Muscle of back (tissue), 11 donors: Measurements from ENCODE around the gene PHF20. TPM values are rescaled to one million over a fixed set of nuclear protein-coding genes. Genes with fewer than 3 reads are reported as not detected.
"Not testable (repeated sequence)": the region's sequence is repeated elsewhere in the genome, so short reads cannot be mapped to it uniquely, and the experiment has no call there.

ENCODE experiments used
- DNase-seq, 3 donors: peaks; one replicate each; pipeline versions ENCODE4 v3.0.0 to v3.0.0-alpha.2; 2013
- polyA plus RNA-seq, 10 donors: library from polyadenylated mRNA; unstranded; fragments of 120-200 nt; gene quantifications; one replicate each; pipeline ENCODE4 v1.2.1, GENCODE V29; 2013; ENCODE audit not compliant: insufficient read length in 10 of 10

The PHF20 gene
- polyA plus RNA-seq, 10 donors, result 22.8 to 35.7 (median 29.3) TPM

DNA sequence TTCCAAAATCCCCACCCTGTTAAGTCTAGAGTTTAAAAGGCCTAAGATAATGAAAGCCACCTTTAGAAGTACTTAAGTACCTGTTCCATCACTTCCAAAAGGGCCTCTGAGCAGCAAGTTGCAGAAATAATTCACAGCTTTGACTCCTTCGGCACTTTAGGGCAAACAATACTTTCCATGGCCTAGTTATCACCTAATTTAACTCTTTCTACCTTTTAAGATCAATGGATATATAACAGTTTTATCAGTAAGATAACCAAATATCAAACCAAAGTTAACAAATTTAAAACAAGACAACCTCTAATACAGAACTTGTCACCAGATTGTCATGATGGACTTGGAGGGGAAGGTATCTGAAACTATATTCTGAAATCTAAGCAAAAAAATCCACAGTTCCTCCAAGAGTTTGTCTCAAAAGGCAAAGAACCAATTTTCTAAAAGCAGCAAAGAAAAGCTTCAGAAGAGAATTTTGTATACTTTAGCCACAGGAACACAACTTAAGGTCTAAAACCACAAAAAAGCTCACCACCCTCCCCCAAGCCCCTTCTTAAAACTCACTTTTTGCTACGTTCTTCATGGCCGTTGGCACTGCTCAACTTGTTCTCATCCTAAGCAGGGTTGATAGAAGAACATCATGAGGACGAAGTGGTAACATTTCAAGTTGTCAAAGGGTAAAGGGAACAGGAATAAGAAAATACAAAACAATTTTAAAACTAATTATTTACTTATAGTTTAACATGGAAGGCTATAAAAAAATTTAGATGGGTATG is 33.2 kb upstream of the PHF20 start:
- no peak for DNase-seq

GRCh38 chr20:35739294-35740163 is 32.3 kb upstream of the PHF20 start:
- peak in 1 of 3 donors; percentile 22 for DNase-seq

DNA sequence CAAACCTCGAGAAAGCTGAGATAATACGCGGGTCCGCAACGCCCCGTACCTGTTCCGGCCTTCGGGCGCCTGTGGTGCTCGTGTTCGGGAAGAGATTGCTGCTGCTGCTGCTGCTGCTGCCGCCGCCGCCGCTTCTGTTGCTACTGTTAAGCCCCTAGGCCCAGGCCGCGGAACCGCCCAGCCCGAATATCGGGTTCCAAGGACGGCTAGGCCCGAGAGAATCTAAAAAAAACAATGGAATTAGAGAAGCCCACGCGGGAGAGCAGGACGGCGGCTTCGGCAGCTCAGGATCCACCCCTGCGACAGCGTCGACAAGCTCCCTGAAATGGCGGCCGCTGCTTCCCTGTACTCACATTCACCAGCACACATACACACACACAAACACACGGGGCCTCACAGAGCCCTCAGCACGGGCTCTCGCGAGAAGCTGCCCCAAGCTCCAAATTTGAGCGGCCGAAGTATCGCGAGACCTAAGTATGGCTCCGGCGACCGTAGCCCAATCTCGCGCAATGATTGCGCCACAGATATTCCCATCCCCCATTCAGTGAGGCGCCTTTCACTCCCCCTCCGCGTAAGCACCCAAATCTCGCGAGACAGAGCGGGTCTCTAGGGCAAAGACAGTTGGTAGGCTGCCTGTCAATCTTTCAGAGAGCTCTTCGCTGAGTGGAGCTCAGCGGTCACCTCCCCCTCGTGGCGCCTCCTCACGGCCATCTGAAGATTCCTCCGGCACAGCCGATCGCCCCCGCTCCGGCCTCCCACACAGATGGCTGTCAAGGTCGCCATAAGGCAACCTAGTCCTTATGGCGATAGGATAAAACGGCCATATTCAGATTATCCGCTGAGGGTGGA is 29.7 kb upstream of the PHF20 start, which contains the start of gene RBM39:
TSS of gene RBM39 (minus strand) at position 369 of the 849 bp plus-strand sequence. CDS start 1,386 bp downstream, outside the sequence.
- peak; percentile 100 for DNase-seq

DNA sequence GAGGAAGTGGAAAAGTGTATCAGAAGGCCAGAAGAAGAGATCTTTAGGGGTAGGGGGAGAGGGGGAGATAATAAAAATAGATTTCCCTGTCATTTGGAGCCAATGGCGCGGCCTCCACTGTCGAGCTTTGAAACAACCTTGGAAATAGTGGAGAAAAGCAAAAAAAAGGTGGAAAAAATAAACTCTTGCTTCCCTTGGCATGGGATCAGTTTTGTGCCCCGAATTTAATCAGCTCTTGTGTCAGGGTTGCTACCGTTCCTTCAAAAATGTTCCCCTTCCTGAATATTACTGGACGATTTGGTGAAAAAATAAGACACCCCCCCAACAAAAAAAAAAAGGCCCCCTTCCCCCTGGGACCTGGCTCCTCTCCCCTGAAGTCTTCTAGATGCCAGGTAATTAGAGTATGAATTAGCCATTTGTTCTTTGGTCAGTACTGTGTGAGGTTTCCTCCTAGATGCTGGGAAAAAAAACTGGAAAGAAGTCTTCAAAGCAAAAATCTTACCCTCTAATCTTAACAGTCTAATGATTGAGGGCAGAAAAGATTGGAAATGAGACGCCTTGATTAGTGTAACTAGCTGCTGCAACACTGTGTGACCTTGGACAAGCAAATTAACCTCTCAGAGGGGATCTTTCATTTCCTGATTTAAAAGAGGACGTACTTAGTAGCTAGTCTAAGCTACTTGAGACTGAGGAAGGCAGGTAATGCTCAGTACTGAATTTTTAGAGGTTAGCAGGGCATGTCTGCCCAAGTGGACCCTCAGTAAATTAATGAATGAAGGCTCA is 28.9 kb upstream of the PHF20 start:
- peak; percentile 18 to 60 (median 28) for DNase-seq

GRCh38 chr20:35743693-35744491 is 27.9 kb upstream of the PHF20 start:
- peak in 1 of 3 donors; percentile 14 for DNase-seq

DNA sequence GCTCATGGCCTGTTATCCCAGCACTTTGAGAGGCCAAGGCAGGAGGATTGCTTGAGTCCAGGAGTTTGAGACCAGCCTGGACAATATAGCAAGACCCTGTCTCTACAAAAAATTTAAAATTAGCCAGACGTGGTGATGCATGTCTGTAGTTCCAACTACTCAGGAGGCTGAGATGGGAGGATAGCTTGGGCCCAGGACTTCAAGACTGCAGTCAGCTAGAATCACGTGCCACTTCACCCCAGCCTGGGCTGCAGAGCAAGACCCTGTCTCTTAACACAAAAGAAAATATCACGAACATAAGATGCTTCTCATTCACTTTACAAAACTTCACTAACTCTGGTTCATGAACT is 27.3 kb upstream of the PHF20 start:
- not testable (repeated sequence) for DNase-seq

GRCh38 chr20:35750611-35751010 is 21.2 kb upstream of the PHF20 start:
- DNase-seq, result no peak

DNA sequence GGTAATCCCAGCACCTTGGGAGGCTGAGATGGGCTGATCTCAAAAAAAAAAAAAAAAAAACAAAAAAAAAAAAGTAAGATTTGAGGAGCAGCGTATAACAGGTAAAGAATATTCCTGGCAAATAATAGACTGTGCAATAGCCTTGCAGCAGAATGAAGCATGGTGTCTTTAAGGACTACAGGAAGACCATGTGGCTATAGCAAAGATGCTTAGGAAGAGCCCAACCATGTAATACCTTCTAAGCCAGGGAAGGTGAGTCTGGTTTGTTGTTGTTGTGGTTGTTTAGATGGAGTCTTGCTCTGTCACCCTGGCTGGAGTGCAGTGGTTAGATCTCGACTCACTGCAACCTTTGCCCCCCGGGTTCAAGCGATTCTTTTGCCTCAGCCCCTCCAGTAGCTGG is 15.4 kb upstream of the PHF20 start:
- no peak for DNase-seq

DNA sequence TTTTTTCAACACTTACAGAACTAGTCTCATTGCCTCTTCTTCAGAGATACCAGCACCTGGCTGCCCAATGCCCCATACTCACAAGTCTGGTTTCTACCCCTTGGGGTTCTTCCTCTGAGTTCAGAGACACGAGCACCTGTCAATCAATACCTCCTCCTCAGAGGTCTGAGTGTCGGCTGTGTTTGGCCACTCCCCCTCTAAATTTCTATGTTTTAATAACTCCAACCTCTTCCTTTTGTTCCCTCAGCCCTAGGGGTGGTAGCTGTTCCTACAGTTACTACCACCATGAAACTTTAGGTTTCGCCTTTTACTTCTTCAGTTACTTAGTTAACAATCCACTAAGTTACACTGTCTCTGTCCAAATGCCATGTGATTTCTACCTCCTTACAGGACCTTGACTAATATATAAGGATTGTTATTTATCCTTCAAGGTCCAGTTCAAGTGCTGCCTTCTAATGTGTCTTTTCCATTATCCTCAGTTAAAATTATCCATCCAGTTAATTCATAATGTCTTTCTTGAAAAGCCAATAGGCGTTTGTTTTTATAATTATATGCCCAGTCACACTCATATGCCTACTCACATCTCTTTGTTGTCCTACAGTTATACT is 14.6 kb upstream of the PHF20 start:
- no peak for DNase-seq

DNA sequence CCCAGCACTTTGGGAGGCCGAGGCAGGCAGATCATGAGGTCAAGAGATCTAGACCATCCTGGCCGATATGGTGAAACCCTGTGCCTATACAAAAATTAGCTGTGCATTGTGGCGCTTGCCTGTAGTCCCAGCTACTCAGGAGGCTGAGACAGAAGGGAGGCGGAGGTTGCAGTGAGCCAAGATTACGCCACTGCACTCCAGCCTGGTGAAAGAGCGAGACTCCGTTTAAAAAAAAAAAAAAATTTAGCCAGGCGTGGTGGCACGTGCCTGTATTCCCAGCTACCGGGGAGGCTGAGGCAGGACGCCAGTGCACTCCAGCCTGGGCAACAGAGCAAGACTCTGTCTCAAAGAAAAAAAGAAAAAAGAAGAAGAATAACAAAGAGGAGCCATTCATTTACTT is 10.3 kb upstream of the PHF20 start:
- DNase-seq, result not testable (repeated sequence)

DNA sequence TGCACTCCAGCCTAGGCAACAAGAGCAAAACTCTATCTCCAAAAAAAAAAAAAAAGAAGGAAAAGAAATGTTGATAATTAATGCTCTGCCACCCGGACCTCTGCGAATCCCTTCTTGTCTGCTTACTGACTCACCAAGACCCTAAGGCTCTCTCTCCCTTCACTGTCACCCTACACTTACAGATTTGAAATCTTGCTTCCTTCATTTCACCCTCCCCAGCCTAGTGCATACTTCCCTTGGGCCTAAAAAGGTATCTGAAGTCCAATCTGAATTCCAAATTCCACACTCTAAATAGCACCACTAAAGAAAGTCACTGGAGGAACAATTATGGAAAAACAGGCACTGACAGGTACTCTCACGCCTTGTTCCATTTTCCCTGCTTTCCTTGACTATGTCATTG is 9.4 kb upstream of the PHF20 start:
- DNase-seq, result no peak

- DNase-seq, result not testable (repeated sequence)
Measured at GRCh38 chr20:35764936-35765335, 6.9 kb upstream of the PHF20 start.

DNA sequence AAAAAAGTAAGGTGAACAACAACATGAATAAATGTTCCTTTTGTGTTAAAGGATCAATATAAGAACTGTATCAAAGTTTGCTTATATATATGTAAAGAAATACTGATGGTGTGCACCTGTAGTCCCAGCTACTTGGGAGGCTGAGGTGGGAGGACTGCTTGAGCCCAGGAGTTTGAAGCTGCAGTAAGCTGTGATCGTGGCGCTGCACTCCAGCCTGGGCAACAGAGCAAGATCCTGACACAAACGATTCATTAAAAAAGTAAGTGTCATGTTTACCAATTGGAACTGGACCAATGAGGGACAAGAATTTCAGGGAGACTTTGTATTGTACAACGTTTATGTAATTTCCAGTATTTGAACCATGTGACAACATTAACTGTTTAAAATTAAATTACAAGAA is 5.0 kb upstream of the PHF20 start:
- no peak for DNase-seq

GRCh38 chr20:35767683-35768481 is 3.9 kb upstream of the PHF20 start:
- peak in 2 of 3 donors; percentile 55 to 83 for DNase-seq

DNA sequence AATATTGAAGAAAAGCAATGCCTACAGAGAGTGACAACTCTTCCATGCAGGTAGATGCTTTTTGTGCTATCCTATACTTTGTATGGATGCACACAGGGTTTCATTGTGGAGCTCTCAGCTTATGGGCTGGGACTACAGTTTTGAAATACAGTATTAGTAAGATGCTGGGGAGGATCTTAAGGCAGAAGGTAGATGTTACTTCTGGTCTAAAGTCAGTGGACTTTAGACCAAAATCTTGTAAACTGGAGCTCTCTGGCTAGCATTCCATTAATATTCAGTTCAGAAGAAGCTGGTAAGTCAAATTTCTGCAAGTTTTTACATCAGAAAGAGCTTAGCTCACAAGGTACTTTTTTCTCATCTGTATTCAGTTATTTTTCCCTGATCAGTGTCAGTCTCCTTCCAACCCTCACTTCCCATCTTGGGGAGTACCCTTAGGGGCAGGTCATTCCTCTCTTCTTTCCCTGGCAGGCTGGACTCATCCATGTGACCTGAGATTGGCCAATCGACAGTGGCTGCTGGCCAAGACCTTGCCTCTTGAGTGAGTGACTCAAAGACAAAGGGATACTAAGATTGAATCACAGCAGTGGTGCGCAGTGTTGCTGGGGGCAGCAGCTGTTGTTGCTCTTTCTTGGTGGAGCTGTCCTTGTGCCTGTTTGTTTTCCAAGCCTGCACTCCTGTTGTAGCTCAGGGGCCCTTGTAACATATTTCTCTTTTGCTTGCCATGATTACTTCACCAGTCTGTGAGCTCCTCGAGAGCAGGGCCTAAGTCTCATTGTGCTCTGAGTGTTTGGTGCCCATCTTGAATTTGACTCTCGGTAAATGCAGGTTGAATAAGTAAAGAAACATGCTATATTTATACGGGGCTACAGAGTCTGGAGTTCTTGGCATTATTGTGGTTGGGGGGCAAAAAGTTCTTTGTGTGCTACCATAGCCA is 2.8 kb upstream of the PHF20 start:
- peak; percentile 91 to 95 (median 93) for DNase-seq

- DNase-seq, result no peak
Measured at GRCh38 chr20:35771367-35771688, 487 bp upstream of the PHF20 start.

DNA sequence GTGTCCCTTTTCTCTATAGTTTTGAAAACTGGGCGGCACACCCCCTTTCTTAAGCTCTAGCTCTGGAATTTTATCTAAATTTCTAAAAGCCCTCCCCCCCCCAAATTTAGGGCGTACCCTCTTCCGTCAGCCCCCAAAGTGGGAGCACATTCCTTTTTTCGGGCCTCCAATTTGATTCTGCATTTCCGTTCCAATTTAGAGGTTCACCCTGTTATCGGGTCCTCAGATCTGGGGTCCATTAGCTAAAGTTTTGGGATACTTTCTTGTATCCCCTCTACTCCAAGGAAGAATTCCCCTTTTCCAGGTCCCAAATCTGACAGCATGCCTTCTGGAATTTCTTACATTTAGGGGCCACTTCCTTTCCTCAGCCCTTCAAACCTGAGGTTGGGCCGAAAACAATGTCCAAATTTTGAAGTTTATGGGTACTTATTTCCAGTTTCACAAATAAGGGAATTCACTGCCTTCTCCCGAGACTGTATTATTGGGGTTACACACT is 796 bp downstream of the PHF20 start:
- DNase-seq, result no peak
